Measurements from ENCODE around the gene SLC19A1.

- TF ChIP-seq CTCF (IDR thresholded peaks at IDR 0.05) (no peak), POLR2A (IDR thresholded peaks at IDR 0.05) (no peak)
Measured at GRCh38 chr21:45470087-45470515, 72.1 kb downstream of the SLC19A1 start.
